Left renal cortex interstitium (tissue), 4 donors: ENCODE measurements around the gene GJD3. TPM values are rescaled to one million over a fixed set of nuclear protein-coding genes. Genes with fewer than 3 reads are reported as not detected.

ENCODE experiments used
- DNase-seq, 4 donors: peaks; one replicate each; pipeline ENCODE4 v3.0.0-alpha.2; 2013; ENCODE audit warnings: low read depth in 4 of 4, low spot score in 2 of 4, missing footprints in 1 of 4
- polyA plus RNA-seq, 4 donors: library from polyadenylated mRNA; unstranded; fragments of 120-200 nt; gene quantifications; one replicate each; pipeline ENCODE4 v1.2.1, GENCODE V29; 2013; ENCODE audit not compliant: insufficient read length in 4 of 4

GJD3 gene
- polyA plus RNA-seq, 4 donors: not detected

DNA sequence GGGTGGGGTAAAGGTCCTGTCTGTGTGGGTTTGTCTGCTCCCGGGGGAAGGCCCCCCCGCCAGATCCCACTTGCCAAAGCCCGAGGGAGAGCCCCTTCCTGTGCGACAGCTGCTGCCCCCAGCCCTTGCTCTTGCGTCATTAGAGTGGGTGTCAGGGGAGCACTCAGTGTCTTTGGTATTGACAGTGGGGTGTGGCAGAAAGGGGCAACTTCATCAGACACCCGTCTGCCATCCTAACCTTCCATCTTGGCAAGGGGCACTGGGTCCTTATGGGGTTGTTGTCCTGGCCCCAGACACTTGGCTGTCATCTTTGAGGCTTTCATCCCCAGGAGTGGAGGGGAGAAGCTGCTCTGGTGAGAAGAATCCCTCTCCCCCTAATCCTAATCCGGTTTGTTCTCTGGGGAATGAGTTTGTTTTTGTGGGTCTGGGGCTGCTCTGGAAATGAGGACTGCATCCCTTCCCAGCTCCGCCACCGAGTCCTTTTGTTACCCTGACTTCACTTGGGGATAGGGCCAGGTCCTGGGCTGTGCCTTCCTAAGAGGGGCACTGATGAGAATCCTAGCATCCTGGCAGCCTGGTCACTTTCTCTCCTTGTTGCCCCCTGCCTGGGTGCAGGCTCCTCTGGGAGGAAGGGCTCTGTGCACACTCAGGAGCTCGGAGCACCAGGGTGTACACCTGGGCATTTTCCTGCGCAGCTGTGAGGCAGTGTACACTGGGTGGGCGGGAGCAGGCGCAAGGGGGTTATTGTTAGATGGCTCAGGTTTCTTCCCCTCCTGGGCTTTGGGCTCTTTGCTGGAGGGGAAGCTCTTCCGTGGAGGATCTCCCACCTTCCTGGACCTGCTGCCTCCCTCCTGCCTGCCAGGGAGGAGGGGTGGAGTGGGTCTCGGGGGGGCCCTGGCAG lies 21.1 kb downstream of the GJD3 start:
- DNase-seq: no peak

DNA sequence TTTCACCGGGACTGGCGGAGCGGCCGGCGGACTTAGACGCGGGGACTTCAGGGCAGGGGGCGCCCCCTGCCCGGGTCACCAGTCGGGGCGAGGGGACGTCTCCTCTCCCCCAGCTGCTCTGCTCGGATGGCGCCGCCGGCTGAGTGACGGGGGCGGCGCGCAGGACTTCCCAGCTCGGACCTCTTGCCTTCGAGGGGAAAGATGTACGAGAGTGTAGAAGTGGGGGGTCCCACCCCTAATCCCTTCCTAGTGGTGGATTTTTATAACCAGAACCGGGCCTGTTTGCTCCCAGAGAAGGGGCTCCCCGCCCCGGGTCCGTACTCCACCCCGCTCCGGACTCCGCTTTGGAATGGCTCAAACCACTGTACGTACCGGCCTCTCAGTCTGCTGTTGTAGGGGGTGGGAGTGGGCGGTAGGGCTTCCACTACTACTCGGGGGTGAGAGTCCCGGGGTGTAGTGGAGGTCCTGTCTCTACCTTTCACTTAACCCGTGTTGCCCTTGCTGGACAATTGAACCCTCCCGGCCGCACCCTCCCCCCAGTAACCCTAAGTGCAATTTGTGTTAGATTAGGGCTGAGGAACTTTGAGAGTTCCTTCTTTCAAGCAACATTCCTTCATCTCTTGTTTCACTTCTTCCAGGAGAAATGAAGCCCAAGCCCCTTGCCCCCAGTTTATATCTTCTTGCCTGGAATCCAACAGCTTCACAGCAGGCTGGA lies 21.9 kb downstream of the GJD3 start:
- DNase-seq: no peak

DNA sequence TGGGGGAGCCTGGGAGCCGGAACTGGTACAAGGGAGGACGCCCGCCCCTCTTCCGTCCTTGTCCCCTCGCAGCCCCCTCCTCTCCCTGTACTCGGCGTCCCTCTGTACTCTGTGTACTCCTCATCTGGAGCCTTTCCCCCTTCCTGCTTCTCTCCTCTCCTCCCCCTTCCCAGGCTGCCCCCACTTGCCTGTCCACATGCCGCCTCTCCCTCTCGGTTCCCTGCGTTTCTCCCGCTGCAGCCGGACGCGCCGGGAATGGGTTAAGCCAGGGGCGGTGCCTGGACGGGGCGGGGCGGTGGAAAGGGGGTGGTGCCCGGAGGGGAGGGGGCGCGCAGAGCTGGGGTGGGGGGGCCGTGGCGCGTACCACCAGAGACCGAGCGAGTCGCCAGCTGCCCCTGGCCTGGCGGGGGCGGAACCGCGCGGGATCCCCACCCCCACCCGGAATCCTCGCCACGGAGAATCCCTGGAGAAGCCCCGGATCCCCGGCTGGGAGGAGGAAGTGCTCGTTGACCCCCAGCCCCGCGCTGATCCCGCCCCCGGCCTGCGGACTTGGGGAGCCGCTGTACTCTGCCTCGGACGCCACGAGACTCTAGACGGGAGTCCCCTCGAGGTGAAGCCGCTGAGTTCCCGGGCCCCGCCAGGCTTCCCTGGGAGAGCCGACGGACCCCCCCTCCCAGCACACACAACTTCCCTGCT lies 22.6 kb downstream of the GJD3 start:
- no peak for DNase-seq

DNA sequence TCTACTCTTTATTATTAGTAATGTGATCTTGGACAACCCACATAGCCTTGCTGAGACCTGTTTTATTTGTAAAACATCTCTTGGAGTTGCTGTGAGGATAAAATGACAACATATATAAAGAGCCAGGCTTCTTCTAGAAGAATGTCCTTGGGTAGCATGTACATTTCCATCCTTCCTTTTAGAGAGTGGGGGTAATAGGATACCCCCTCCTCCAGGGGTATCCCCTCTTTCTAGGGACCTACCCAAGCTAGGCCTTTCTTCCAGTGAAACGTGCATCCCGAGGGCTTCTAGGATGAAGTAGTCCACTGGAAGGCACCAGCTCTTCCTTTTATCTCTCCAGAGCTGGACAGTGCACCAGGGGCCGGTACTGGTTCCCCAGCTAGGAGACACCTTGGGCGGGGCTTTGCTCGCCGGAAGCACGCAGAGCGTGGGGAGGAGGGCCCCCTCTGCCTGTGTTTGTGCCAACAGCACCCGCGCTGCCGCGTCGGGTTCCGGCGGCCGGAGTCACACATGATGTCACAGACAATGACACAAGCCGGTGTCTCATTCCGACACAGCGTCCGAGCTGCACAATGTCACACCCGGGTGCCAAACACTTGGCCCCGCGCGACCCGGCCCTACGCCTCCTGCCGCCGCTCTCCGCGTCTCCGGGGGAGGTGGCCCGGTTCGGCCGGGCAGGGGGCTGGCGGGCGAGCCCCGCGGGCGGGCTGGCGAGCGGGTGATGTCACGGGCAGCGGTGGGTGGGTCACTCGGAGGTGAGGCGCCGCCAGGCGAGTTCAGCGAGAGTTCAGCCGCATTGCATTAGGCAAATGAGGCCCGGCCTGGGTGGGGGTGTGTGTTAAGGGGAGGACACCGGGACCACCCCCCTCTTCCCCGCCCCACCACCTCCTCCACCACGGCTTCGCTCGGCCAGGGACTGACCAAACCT lies 23.4 kb downstream of the GJD3 start:
- peak in 1 of 4 donors; percentile 47 for DNase-seq

DNA sequence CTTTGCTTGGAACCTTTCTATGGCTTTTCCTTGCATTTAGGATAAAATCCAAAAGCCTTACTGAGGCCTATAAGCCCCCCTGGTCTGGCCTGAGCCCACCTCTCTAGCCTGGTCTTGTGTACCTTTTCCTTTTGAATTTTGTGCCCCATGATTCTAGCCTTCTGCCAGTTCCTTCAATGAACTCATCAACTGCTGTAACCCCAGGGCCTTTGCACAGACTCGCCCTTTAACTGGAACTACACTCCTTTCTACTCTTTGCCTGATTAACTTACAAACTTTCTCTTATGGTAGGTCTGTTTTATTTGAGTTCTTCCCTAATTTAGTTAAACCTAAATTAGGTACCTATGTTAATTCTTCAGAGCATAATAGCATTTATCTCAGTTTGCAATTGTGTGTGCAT lies 24.2 kb downstream of the GJD3 start:
- DNase-seq: no peak

DNA sequence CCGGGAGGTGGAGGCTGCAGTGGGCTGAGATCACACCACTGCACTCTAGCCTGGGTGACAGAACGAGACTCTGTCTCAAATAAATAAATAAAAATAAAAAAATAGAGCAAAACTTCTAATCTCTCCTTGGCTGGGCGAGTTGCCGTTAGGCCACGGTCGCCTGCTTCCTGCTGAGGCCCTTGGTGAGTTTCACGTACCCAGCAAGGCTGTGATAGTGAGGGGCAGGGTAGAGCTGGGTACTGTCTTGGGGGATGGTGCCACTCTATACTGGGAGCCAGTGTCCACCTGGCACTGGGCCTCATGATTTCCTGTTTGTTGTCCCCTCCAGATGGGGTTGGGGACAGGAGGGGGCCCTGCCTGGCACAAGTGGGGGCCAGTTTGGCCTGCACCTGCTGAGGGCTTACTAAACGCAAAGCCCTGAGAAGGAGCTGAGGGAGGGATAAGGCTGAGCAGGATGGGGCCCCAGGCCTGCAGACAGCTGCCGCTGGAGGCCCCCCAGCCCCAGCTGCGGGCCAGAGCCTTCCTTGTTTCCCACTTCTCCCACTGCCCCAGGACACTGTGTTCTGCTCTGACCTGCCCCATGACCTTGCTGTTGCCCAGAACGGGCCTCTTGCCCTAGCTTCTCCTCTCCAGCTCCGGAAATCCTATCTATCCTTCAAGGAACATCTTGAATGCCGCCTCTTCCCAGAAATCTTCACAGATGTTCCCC lies 25.4 kb downstream of the GJD3 start:
- DNase-seq: no peak

DNA sequence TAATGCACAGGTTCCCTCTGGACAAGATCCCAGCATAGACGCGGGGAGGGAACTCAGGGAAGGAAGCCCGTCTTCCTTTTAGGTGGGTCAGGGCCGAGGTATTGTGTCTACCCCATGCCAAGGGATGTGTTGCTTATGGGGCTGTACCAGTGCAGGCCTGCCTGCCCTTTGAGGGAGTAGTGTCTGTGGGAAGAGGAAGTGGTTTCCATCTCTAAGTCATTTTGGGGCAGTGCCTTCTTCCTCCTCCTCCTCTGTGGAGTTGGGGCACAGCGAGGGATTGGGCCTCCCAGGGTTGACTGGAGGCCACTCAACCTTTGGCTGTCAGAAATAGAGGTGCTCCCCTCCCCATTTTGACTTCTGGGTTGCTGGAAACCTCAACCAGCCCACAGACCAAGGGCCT lies 26.5 kb downstream of the GJD3 start:
- no peak for DNase-seq

DNA sequence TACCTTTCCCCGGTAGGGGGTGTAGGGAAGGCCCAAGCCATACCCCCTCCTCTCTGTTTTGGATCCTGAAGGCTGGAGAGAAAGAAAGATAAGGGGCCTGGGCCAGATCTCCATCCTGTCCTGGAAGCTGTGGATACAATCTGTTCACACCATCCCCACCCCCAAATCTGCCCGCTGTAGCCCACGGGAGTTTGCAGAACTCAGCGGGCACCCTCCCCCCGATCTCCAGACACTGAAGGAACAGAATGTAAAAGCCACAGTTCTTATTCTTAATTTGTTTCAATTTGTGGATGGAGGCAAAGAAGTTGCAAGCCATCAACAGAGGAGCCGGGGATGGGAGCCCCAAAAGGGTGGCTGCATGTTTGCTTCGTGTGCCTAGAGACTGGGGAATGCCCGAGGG lies 27.2 kb downstream of the GJD3 start:
- DNase-seq: no peak

DNA sequence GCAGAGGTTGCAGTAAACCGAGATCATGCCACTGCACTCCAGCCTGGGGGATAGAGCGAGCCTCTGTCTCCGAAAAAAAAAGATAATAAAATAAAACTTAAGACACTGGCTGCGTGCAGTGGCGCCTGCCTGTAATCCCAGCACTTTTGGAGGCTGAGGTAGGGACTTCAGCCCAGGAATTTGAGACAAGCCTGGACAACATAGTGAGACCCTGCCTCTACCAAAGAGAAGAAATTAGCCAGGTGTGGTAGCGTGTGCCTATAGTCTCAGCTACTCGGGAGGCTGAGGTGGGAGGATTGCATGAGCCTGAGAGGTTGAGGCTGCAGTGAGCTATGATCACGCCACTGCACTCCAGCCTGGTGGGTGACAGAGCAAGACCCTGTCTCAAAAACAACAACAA lies 28.9 kb downstream of the GJD3 start:
- no peak for DNase-seq

DNA sequence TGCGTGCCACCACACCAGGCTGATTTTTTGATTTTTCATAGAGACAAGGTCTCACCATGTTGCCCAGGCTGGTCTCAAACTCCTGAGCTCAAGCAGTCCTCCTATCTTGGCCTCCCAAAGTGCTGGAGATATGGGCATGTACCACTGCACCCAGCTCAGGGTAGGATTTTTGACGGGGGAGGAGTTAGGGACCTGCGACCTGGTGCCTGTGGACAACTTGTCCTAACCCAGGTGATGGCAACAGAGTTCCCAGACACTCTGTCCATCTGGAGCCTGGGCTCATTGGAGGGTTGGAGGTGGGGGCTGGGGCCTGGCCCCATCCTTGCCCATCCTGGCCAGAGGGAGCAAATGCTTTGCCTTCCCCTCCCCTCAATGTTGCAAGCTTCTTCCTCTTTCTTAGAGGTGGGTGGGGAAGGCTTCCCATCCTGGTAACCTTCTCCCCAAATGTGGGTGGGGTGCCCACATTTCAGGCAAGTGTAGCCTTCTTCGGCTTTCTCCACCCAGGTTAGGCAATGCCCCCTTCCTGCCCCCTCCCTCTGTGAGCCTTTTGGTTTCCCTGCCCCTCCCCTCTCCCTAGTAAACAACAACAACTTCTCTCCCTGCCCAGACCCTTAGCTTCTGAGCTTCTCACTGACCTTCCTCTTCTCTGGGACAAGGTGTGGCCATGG lies 30.6 kb downstream of the GJD3 start:
- DNase-seq: no peak

DNA sequence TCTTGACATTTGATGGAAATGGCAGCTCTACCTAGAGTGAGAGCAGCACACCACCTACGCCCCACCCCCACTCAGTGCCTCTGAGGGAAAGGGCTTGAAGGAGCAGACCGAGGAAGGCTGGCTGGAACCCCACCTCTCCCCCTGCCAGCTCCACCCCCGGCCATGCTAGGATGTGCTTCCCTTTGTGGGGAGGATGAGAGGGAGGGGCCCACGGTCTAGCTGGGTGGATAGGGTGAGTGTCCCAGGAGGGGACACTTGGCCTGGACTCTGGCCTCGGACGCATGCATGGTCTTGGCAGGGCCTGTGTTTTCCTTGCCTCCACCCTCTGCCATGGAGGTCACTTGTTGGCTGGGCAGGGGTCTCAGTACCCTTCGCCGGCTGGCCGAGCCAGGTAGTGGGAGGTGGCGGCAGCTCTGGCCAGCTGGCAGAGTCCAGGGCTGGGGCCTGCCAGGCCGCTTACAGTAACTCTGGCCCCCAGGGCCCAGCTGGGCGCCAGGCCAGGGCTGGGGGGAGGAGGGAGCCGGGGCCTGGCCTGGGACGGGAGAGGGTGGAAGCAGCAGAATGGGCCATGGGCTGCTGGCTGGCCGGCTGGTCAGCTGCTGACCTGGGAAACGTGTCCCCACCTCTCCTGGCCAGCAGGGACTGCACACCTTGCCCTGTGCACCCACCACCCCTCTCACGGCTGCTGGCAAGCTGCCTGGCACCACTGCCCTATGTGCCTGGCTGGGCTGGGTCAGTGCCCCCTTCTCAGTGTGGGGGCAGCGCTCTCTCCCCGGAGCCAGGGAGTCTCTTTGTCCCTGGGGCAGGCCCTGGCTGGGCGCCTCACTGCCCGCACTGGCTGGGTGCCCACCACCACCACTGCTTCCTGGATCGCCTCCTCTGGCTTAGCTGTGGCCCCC lies 32.5 kb downstream of the GJD3 start:
- DNase-seq: no peak

DNA sequence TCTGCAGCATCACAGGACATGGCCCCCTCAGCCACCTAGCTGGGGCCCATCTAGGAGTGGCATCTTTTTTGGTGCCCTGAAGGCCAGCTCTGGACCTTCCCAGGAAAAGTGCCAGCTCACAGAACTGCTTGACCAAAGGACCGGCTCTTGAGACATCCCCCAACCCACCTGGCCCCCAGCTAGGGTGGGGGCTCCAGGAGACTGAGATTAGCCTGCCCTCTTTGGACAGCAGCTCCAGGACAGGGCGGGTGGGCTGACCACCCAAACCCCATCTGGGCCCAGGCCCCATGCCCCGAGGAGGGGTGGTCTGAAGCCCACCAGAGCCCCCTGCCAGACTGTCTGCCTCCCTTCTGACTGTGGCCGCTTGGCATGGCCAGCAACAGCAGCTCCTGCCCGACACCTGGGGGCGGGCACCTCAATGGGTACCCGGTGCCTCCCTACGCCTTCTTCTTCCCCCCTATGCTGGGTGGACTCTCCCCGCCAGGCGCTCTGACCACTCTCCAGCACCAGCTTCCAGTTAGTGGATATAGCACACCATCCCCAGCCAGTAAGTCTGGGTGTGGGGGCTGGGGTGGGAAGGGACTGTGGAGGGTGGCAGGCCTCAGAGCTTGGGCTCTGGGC lies 33.6 kb downstream of the GJD3 start:
- DNase-seq: no peak

DNA sequence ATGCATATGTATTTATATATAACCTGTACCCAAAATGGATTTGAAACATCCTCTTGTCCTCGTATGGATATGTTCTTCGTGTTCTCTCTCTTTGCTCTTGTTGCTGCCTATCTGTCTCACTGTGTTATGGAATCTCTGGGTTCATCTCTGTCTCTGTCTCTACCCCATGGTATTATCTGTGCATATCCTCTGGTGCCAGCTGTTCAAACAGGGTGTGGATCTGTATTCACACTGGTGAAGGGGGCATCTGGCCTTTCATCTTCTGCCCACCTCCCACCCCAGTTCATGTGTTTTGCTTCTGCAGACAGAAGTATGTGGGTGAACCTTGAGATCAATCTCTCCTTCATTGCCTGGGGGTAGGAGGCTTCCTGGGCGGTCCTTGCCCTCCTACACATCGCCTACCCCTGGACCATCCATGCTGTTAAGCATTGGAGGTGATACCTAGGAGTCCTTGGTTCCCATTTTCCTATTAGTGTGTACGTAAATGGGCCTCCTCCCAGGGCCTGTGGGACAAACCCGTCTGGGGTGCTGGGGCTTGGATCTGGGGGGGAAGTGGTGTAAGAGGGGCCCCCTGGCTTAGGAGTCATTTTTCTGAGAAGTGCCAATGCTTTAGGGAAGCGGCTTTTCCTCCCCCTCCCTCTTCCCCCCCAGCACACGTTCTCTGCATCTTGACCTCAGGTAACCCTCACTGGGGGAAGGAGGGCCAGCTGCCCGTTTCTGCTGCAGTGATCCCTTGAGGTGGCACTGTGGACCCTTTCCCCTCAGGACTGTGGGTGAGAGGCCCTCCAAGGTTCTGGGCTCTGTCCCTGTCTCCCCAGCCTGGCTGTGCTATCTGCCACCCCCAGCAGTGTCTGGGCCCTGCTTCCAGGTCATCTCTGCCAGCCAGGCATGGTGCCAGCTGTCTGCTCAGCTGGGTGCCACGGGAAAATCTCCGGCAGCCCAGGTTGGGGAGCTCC lies 34.4 kb downstream of the GJD3 start:
- DNase-seq: no peak

DNA sequence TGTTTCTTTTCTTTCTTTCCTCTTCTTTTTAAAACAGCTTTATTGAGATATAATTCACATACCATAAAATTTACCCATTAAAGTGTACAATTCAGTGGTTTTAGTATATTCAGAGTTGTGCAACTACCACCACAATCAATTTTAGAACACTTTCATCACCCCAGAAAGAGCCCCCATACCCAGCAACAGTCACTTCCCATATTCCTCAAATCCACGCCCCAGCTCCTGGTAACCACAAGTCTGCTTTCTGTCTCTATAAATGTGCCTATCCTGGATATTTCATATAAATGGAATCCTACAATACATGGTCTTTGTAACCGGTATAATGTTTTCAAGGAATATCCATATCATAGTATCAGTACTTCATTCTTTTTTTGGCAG lies 36.2 kb downstream of the GJD3 start:
- DNase-seq: no peak

DNA sequence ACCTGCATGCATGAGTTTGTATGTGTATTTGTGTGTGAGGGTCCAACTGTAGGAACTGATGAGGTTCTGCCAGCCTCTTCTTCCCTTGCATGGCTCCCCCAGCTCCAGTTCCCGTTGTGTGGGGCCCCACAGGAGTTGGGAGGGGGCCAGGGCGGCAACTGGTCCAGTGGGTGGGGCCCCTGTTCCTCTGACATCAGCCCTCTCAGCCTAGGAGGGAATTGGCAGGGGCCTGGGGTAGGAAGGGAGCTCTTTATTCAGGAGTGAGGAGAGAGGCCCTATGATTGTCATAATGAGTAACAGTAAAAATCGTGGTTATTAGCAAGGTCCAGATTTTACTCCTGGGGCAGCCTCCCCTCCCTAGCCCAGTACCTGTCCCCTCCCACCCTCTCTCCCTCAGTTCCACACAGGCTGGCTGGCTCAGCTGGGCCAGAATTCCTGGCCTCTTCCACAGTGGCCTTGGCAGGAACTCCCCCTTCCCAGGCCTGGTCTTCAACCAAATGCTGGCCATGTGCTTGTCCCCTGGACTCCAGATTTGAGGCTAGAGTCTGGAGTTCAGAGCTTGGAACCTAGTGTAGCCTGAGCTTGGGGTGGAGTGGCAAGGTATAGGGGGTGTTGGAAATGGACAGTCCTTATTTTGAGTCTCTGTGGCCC lies 36.7 kb downstream of the GJD3 start:
- DNase-seq: no peak

DNA sequence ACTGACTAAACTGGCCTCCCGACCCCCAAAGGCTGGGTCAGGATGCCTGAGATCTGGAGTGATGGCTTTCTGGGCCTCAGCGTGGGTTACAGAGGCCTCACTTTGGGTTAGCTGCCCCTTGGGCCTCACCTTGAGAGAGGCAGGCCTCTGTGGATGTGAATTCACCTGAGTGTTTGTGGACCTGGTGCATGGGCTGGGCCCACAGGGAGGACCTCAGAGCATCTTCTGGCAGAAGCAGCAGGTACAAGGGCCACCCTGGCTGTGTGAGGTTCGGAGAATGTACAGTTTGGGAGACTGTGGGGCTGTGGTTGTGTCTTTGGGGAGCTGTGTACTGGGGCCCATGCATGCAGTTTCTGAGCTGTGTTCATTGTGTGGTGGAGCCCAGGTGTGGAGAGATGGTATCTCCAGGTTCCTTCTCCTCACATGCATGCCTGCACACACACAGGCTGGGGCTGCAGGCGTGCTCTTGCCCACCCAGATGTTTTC lies 37.2 kb downstream of the GJD3 start:
- DNase-seq: no peak
